HCT116 (cell line): Measurements from ENCODE around the gene RND3.

Experiments used
- CEBPB ChIP-seq: IDR thresholded peaks from 2 replicates; pipeline ENCODE4 v1.6.1; 2012; ENCODE audit warnings: low read depth
- POLR2A ChIP-seq: IDR thresholded peaks from 2 replicates; pipeline ENCODE4 v1.7.0; 2011; ENCODE audit warnings: borderline replicate concordance; ENCODE audit not compliant: insufficient read depth, insufficient read length; ENCODE audit errors: extremely low read depth
- SIN3A ChIP-seq: IDR thresholded peaks from 2 replicates; pipeline ENCODE4 v1.6.1; 2012; ENCODE audit warnings: low read depth

DNA sequence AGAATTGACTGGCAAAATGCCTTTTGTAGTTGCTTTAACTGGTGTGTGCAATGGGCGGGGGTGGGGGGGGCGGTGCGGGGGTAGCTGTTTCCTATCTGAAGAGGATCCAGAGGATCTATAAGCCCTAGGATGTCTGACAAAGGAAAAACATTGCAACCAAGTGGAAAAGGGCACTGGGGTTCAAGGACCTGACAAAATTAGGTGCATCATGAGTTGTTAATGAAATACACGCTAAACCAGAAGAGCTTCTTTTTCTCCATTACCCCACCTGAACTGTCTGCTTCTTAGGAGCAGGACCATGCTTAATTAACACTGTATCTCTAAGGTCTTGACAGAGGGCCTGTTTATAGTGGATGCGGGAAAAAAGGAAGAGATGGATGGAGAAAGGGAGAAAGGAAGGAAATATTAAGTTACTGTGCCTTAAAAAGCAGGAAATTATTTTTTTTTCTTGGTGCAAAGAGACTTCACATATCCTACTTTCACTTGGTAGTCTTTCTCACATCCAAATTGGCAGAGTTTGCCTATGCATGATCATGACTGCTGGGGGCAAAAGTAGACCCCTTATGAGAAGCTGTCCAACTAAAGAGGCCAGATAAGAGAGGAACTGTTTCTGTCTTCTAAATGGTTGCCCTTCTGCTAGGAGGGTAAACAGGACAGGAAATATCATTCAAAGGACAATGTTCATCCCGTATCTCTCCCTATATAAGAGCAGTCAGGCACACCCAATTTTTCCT lies 4.6 kb downstream of the RND3 start:
- TF ChIP-seq SIN3A (no peak), CEBPB (no peak), POLR2A (no peak)
